ENCODE measurements around the gene NCKAP5. TPM values are rescaled to one million over a fixed set of nuclear protein-coding genes. Genes with fewer than 3 reads are reported as not detected.

Gene NCKAP5
- total and polyA plus RNA-seq, 8 donors = 0.23 to 1.5 (median 0.44) TPM

- TF ChIP-seq CTCF (IDR thresholded peaks at IDR 0.05) = no peak
Measured at GRCh38 chr2:132881546-132881945, 686.7 kb downstream of the NCKAP5 start.

GRCh38 chr2:132877923-132878322 lies 690.3 kb downstream of the NCKAP5 start:
- no peak for ATAC-seq

More at GRCh38 chr2:132881546-132881945, 686.7 kb downstream of the NCKAP5 start:
- FAIRE-seq (no peak), DNase-seq (no peak), ATAC-seq (no peak)
- H3K4me1 ChIP-seq = peaks cover 11 to 14% (median 13%) of the 10 kb centered on the region in 3 donors
- WGBS, 2 donors = 86 to 89% methylated on average over 1 of the region's 1 CpG
- H3K4me3 ChIP-seq = no peak overlapping the region
- no peaks in the 10 kb centered on the region for H3K36me3 ChIP-seq
- H3K9me3 ChIP-seq = no peaks in the 10 kb centered on the region
- no peaks in the 10 kb centered on the region for H3K27me3 ChIP-seq
- intact Hi-C loops (cut with DNase I) = no loop called here
- no peak overlapping the region for H3K27ac ChIP-seq

GRCh38 chr2:132876745-132877391 lies 691.4 kb downstream of the NCKAP5 start:
- ATAC-seq (no peak), FAIRE-seq (no peak), DNase-seq (no peak)
- no peaks in the 10 kb centered on the region for H3K27me3 ChIP-seq
- intact Hi-C loops (cut with DNase I) = no loop called here
- H3K27ac ChIP-seq = no peak overlapping the region
- H3K4me1 ChIP-seq = no peaks in the 10 kb centered on the region
- no peak overlapping the region for H3K4me3 ChIP-seq
- TF ChIP-seq CTCF (IDR thresholded peaks at IDR 0.05) = no peak
- 69 to 70% methylated on average over 5 of the region's 5 CpGs for WGBS, 2 donors
- H3K36me3 ChIP-seq = no peaks in the 10 kb centered on the region
- no peaks in the 10 kb centered on the region for H3K9me3 ChIP-seq

More at GRCh38 chr2:132877923-132878322, 690.3 kb downstream of the NCKAP5 start:
- Histone ChIP-seq H3K27ac (no peak overlapping the region), H3K4me1 (no peaks in the 10 kb centered on the region), H3K4me3 (no peak overlapping the region), H3K36me3 (no peaks in the 10 kb centered on the region), H3K9me3 (no peaks in the 10 kb centered on the region), H3K27me3 (no peaks in the 10 kb centered on the region)
- WGBS, 2 donors = 91 to 94% methylated on average over 9 of the region's 9 CpGs
- intact Hi-C loops (cut with DNase I) = no loop called here
- TF ChIP-seq CTCF (IDR thresholded peaks at IDR 0.05) = no peak
- FAIRE-seq = no peak
- no peak for DNase-seq

GRCh38 chr2:132875193-132875592 lies 693.1 kb downstream of the NCKAP5 start:
- 92 to 97% methylated on average over 3 of the region's 3 CpGs for WGBS, 2 donors
- Histone ChIP-seq H3K4me3 (no peak overlapping the region), H3K36me3 (no peaks in the 10 kb centered on the region), H3K9me3 (no peaks in the 10 kb centered on the region), H3K27me3 (no peaks in the 10 kb centered on the region), H3K4me1 (no peaks in the 10 kb centered on the region), H3K27ac (no peak overlapping the region)
- intact Hi-C loops (cut with DNase I) = no loop called here
- DNase-seq = no peak
- FAIRE-seq = no peak
- no peak for ATAC-seq
- no peak for TF ChIP-seq CTCF (IDR thresholded peaks at IDR 0.05)

- H3K27ac ChIP-seq = no peak overlapping the region
- DNase-seq (no peak), FAIRE-seq (no peak), ATAC-seq (no peak)
- H3K9me3 ChIP-seq = no peaks in the 10 kb centered on the region
- intact Hi-C loops (cut with DNase I) = no loop called here
- no peak for TF ChIP-seq CTCF (IDR thresholded peaks at IDR 0.05)
- no peaks in the 10 kb centered on the region for H3K27me3 ChIP-seq
- no peaks in the 10 kb centered on the region for H3K36me3 ChIP-seq
- WGBS, 2 donors = 90 to 96% methylated on average over 4 of the region's 4 CpGs
- H3K4me3 ChIP-seq = no peak overlapping the region
- H3K4me1 ChIP-seq = no peaks in the 10 kb centered on the region
Measured at GRCh38 chr2:132873738-132874137, 694.5 kb downstream of the NCKAP5 start.

All from pancreas (tissue), 10 donors.